A673 (cell line): Measurements from ENCODE around the gene SLC7A5.

Source experiments
- EZH2 ChIP-seq: fragments of 200-600 bp; sonication (generic); IDR thresholded peaks from 2 replicates; pipeline ENCODE4 v1.6.1; 2017; ENCODE audit warnings: borderline replicate concordance, low read depth, mild to moderate bottlenecking, mixed read lengths, antibody characterized with exemption, low read length; ENCODE audit not compliant: poor library complexity, severe bottlenecking
- TF ChIP-seq, protein P1 (sequence below): fragments of 300-800, 200-600 bp; sonication (generic); conservative IDR thresholded peaks from 2 replicates; pipeline ENCODE4 v1.5.1; 2017; ENCODE audit warnings: low read depth, mild to moderate bottlenecking, antibody characterized with exemption, low read length, moderate library complexity, mixed read lengths

DNA sequence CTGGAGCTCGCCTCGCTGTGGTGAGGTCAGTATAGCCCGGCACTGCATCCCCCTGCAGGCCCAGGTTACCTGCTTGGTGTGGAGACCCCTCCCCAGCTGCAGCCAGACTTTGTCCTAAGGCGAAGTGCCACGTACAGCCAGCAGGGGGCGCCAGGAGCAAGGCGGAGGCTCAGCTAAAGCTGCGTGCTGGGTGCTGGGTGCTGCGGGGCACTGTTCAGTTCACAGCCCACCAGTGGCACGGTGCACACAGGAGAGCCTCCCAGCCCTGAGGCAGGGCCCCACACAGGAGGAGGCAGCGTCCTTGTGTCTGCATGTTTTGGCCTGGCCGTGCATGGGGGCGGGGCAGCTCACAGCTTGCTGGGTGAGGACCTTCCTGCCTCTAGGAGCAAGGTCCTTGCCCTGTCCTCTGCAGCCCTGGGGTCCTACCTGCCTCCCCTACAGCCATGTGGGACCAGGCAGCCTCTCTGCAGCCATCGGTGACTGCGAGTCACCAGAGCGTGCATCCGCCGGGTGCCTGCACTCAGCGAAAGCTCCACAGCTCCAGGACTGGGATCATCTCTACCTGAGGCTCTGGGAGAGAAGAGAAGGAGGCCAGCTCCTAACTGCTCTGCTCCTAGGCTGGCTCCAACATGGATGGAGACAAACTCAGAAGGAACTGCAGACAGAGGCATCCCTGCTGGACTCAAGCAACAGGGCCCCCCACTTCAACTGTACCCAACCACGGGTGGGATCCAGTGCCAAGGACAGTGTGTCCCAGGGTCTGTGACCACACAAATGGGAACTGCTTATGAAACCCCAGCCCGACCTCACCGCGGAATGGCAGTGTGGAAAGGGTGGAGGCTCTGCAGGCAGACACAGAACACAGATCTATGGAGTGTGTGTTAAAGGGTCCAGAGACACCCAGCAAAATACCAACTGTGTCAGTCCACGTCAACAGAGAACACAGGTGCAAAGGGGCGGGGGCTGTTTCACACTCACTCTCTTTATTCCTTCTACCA is 19.0 kb downstream of the SLC7A5 start:
- TF ChIP-seq EZH2, result no peak
- TF ChIP-seq, protein P1, sequence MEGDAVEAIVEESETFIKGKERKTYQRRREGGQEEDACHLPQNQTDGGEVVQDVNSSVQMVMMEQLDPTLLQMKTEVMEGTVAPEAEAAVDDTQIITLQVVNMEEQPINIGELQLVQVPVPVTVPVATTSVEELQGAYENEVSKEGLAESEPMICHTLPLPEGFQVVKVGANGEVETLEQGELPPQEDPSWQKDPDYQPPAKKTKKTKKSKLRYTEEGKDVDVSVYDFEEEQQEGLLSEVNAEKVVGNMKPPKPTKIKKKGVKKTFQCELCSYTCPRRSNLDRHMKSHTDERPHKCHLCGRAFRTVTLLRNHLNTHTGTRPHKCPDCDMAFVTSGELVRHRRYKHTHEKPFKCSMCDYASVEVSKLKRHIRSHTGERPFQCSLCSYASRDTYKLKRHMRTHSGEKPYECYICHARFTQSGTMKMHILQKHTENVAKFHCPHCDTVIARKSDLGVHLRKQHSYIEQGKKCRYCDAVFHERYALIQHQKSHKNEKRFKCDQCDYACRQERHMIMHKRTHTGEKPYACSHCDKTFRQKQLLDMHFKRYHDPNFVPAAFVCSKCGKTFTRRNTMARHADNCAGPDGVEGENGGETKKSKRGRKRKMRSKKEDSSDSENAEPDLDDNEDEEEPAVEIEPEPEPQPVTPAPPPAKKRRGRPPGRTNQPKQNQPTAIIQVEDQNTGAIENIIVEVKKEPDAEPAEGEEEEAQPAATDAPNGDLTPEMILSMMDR, result peak; percentile 98
